Thyroid gland (tissue), 4 donors: ENCODE data around the gene ADARB1.

Experiments
- CTCF ChIP-seq, 6 experiments: fragments of 200-600 bp in 3 of 6; fragments of 450-650 bp in 3 of 6; sonication (generic) in 3 of 6; IDR thresholded peaks; one replicate each; pipeline ENCODE4 v1.5.1; 2016 to 2019; ENCODE audit warnings: antibody characterized with exemption in 6 of 6, mild to moderate bottlenecking in 2 of 6, inconsistent platforms in 1 of 6, moderate library complexity in 1 of 6
- POLR2A ChIP-seq, 2 donors: fragments of 450-650 bp; IDR thresholded peaks; one replicate each; pipeline ENCODE4 v1.6.1; 2017; ENCODE audit warnings: antibody characterized with exemption in 2 of 2, mild to moderate bottlenecking in 2 of 2, moderate library complexity in 1 of 2

- TF ChIP-seq CTCF (IDR thresholded peaks at IDR 0.05) = no peak
- TF ChIP-seq POLR2A (IDR thresholded peaks at IDR 0.05) = no peak
Observed at GRCh38 chr21:45190013-45190412, 115.6 kb downstream of the ADARB1 start.
